HCT116 (cell line): ENCODE measurements around the gene COPS9. TPM values are rescaled to one million over a fixed set of nuclear protein-coding genes. Genes with fewer than 3 reads are reported as not detected.

Source experiments
- ATAC-seq: fragments of 200-7000 bp; cut with Tn5 transposase; 2 replicates; pipeline ENCODE4 v1.9.1; 2020; ENCODE audit warnings: mild to moderate bottlenecking, moderate library complexity
- BruUV-seq: library from RNA; stranded (reverse); fragments of 400-500 nt; replicated peaks from 2 replicates; lab custom pipeline; 2021; lab: Mats Ljungman, UMichigan
- CTCF ChIA-PET: fragments of 300-600 bp; sonication (Branson Sonifier 250); formaldehyde crosslinking; loops from one replicate; lab custom pipeline; 2021; ENCODE audit warnings: antibody characterized with exemption; lab: Charles Lee
- POLR2A ChIA-PET: fragments of 300-600, 350-600 bp; sonication (Branson Sonifier 250); formaldehyde crosslinking; loops from one replicate; lab custom pipeline; 2021; ENCODE audit warnings: antibody characterized with exemption; lab: Charles Lee
- RAD21 ChIA-PET, 2 experiments: fragments of 300-600 bp; sonication (Branson Sonifier 250); formaldehyde crosslinking; loops; one replicate each; lab custom pipeline; 2023; ENCODE audit warnings: low total read pairs in 2 of 2; ENCODE audit not compliant: uncharacterized antibody in 2 of 2, unreplicated experiment in 2 of 2, low non-redundant PET in 1 of 2; lab: Charles Lee
- DNase-seq: peaks from one replicate; pipeline ENCODE4 v3.0.0-alpha.2; 2010; ENCODE audit warnings: low read depth, low spot score
- H2AFZ ChIP-seq: fragments of 200-600 bp; shearing (Covaris generic), sonication (generic); 2 replicates; pipeline ENCODE4 v1.6.1; 2017; ENCODE audit warnings: low read depth, mixed run types, mixed read lengths, antibody characterized with exemption, low read length; ENCODE audit not compliant: poor library complexity, severe bottlenecking
- H3K27ac ChIP-seq: 2 replicates; pipeline ENCODE4 v1.5.1; 2012; ENCODE audit warnings: low read depth, low read length
- H3K27me3 ChIP-seq: fragments of 200-600 bp; sonication (generic); 2 replicates; pipeline ENCODE4 v1.6.1; 2016; ENCODE audit warnings: mixed run types, low read length, mixed read lengths; ENCODE audit not compliant: insufficient read depth
- H3K36me3 ChIP-seq, 2 experiments: fragments of 200-500 bp in 1 of 2; fragments of 200-600 bp in 1 of 2; sonication (Bioruptor generic) in 1 of 2; sonication (generic) in 1 of 2; 2 replicates each; pipeline versions ENCODE4 v1.5.1 to v1.6.1; 2014 to 2016; ENCODE audit warnings: low read length in 2 of 2, inconsistent platforms in 1 of 2, mixed read lengths in 1 of 2, mixed run types in 1 of 2; ENCODE audit not compliant: insufficient read depth in 2 of 2, control insufficient read depth in 1 of 2
- H3K4me1 ChIP-seq, 2 experiments: fragments of 200-600 bp in 1 of 2; sonication (generic) in 1 of 2; 2 replicates each; pipeline versions ENCODE4 v1.5.1 to v1.6.1; 2012 to 2017; ENCODE audit warnings: low read length in 2 of 2, inconsistent platforms in 1 of 2, mild to moderate bottlenecking in 1 of 2, mixed read lengths in 1 of 2, mixed run types in 1 of 2, moderate library complexity in 1 of 2; ENCODE audit not compliant: insufficient read depth in 2 of 2, control insufficient read depth in 1 of 2
- H3K4me2 ChIP-seq: fragments of 200-600 bp; sonication (generic); 2 replicates; pipeline ENCODE4 v1.6.1; 2017; ENCODE audit warnings: mixed run types, low read length, mixed read lengths
- H3K4me3 ChIP-seq, 2 experiments: fragments of 200-600 bp in 1 of 2; sonication (generic) in 1 of 2; replicated peaks in 1 of 2; 2 replicates each; pipeline ENCODE4 v1.5.1; 2011 to 2016; ENCODE audit warnings: low read length in 2 of 2, control low read depth in 1 of 2, low read depth in 1 of 2, mild to moderate bottlenecking in 1 of 2, mixed read lengths in 1 of 2, mixed run types in 1 of 2
- H3K79me2 ChIP-seq: fragments of 200-600 bp; sonication (generic); 2 replicates; pipeline ENCODE4 v1.6.1; 2017; ENCODE audit warnings: mild to moderate bottlenecking, mixed run types, low read length, moderate library complexity, mixed read lengths; ENCODE audit not compliant: insufficient read depth
- H3K9ac ChIP-seq: fragments of 200-600 bp; sonication (generic); 2 replicates; pipeline ENCODE4 v1.6.1; 2016; ENCODE audit warnings: low read length, mixed read lengths
- H3K9me2 ChIP-seq: fragments of 200-600 bp; sonication (generic), shearing (Covaris generic); 2 replicates; pipeline ENCODE4 v1.6.1; 2017; ENCODE audit warnings: mixed run types, mild to moderate bottlenecking, moderate library complexity; ENCODE audit not compliant: insufficient read depth
- H3K9me3 ChIP-seq, 2 experiments: fragments of 200-500 bp in 1 of 2; fragments of 200-600 bp in 1 of 2; sonication (Bioruptor generic) in 1 of 2; sonication (generic) in 1 of 2; 2 replicates each; pipeline ENCODE4 v1.6.1; 2014 to 2017; ENCODE audit warnings: low read length in 2 of 2, mixed read lengths in 2 of 2, inconsistent platforms in 1 of 2, low read depth in 1 of 2, mild to moderate bottlenecking in 1 of 2, mixed run types in 1 of 2, moderate library complexity in 1 of 2; ENCODE audit not compliant: control insufficient read depth in 1 of 2, insufficient read depth in 1 of 2
- H4K20me1 ChIP-seq: fragments of 200-600 bp; sonication (generic), shearing (Covaris generic); 2 replicates; pipeline ENCODE4 v1.6.1; 2017; ENCODE audit warnings: mixed run types, mild to moderate bottlenecking, moderate library complexity; ENCODE audit not compliant: insufficient read depth
- EZH2 ChIP-seq: fragments of 200-600 bp; sonication (generic); IDR thresholded peaks from 2 replicates; pipeline ENCODE4 v1.6.1; 2017; ENCODE audit warnings: antibody characterized with exemption, mixed run types
- EZH2phosphoT487 ChIP-seq: fragments of 200-600 bp; IDR thresholded peaks from 2 replicates; pipeline ENCODE4 v1.6.1; 2018; ENCODE audit warnings: antibody characterized with exemption, borderline replicate concordance
- FOSL1 ChIP-seq: IDR thresholded peaks from 2 replicates; pipeline ENCODE4 v1.6.1; 2012; ENCODE audit warnings: low read depth
- JUND ChIP-seq: IDR thresholded peaks from 2 replicates; pipeline ENCODE4 v1.6.1; 2012
- RAD21 ChIP-seq: IDR thresholded peaks from 2 replicates; pipeline ENCODE4 v1.6.1; 2012; ENCODE audit warnings: low read depth, mild to moderate bottlenecking
- SP1 ChIP-seq: IDR thresholded peaks from 2 replicates; pipeline ENCODE4 v1.6.1; 2012; ENCODE audit warnings: low read depth
- ZFX ChIP-seq: fragments of 450-650 bp; IDR thresholded peaks from 2 replicates; pipeline ENCODE4 v1.6.1; 2017
- ZNF274 ChIP-seq: fragments of 200-500 bp; sonication (Bioruptor generic); IDR thresholded peaks from 2 replicates; pipeline ENCODE4 v1.6.1; 2014; ENCODE audit warnings: mild to moderate bottlenecking, low read depth, low read length, inconsistent platforms
- intact Hi-C: fragments of 100-400 bp; cut with micrococcal nuclease; formaldehyde crosslinking; loops from 2 replicates; pipeline ENCODE4 v1.10.0; 2022
- total RNA-seq: library from RNA; stranded (reverse); gene quantifications from one replicate; pipeline ENCODE4 v1.2.1, GENCODE V29; 2021; ENCODE audit not compliant: unreplicated experiment
- TF ChIP-seq, protein P1 (sequence below): IDR thresholded peaks from 2 replicates; pipeline ENCODE4 v1.6.1; 2011; ENCODE audit warnings: mild to moderate bottlenecking, low read length, moderate library complexity; ENCODE audit not compliant: insufficient replicate concordance; ENCODE audit errors: extremely low read depth

Gene COPS9
- total RNA-seq, 1 experiment from 2014 or later: 111 TPM

DNA sequence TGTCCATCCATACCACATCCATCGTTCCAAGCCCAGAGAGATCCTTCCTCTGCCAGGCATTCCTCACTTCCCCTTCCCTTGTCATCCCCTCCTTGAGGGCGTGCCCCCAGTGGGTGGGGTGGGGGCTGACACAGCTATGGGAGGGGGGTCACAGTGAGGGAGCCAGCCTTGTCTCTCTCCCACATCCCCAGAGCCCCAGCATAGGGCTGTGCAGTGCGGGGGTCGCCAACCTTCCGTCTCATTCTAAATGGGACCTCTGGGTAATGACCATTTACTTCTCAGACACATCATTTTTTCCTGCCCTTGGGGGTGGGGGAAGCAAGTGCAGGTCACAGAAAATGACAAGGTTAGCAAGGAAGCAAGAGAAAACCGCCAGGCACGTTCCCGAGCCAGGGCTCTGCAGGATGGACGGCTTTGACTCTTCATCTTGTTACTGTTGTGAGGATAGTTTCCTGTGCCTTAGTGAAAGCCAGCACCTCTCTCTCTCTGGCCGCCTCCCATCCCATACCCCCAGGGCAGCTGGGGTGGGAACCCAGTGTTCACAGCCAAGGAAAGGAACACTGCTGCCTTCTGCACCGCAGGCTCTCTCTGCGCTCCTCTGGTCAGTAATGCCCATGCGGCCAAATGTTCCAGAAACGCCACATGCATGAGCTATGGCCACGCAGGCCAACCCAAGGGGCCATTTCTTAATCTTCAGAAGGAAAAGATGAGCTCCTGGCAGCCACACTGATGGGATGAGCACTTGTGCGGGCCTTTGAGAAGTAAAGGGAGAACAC lies 27.0 kb upstream of the COPS9 start:
- TF ChIP-seq EZH2phosphoT487 (no peak), RAD21 (no peak), ZFX (no peak), EZH2 (no peak), JUND (no peak), FOSL1 (no peak), ZNF274 (no peak), SP1 (no peak)
- TF ChIP-seq, protein P1, sequence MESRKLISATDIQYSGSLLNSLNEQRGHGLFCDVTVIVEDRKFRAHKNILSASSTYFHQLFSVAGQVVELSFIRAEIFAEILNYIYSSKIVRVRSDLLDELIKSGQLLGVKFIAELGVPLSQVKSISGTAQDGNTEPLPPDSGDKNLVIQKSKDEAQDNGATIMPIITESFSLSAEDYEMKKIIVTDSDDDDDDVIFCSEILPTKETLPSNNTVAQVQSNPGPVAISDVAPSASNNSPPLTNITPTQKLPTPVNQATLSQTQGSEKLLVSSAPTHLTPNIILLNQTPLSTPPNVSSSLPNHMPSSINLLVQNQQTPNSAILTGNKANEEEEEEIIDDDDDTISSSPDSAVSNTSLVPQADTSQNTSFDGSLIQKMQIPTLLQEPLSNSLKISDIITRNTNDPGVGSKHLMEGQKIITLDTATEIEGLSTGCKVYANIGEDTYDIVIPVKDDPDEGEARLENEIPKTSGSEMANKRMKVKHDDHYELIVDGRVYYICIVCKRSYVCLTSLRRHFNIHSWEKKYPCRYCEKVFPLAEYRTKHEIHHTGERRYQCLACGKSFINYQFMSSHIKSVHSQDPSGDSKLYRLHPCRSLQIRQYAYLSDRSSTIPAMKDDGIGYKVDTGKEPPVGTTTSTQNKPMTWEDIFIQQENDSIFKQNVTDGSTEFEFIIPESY: no peak
- TF ChIP-seq, all 23 proteins: peak for 0
- Histone ChIP-seq H3K36me3 (no peaks in the 10 kb centered on the region), H3K4me2 (no peak overlapping the region), H2AFZ (no peak overlapping the region), H3K4me3 (no peak overlapping the region), H3K4me1 (no peaks in the 10 kb centered on the region), H3K9ac (no peak overlapping the region), H3K79me2 (no peaks in the 10 kb centered on the region), H3K27me3 (no peaks in the 10 kb centered on the region; the same call in 1 of the 2 replicates), H3K9me2 (no peaks in the 10 kb centered on the region), H4K20me1 (no peaks in the 10 kb centered on the region), H3K9me3 (no peaks in the 10 kb centered on the region), H3K27ac (no peak overlapping the region)
- ChIA-PET POLR2A (no interaction called here), RAD21 (no interaction called here), CTCF (no interaction called here)
- no TSS peak for BruUV-seq
- ATAC-seq (no peak), DNase-seq (no peak)
- intact Hi-C loops: no loop called here
